Liver (tissue), 3 donors: ENCODE results near the gene ZSWIM6.

Experiments used
- CTCF ChIP-seq: fragments of 150-350 bp; IDR thresholded peaks from 2 replicates; pipeline ENCODE4 v1.5.1; 2017; ENCODE audit warnings: improper control_type of control experiment, low read depth, low read length; ENCODE audit not compliant: missing input control
- EGR1 ChIP-seq, 2 donors: IDR thresholded peaks; 2 replicates each; pipeline ENCODE4 v1.6.1; 2016 to 2018; ENCODE audit warnings: antibody characterized with exemption in 2 of 2, low read depth in 2 of 2
- GABPA ChIP-seq, 2 donors: IDR thresholded peaks in 1 of 2; conservative IDR thresholded peaks in 1 of 2; 2 replicates each; pipeline ENCODE4 v1.6.1; 2016; ENCODE audit warnings: antibody characterized with exemption in 2 of 2, mild to moderate bottlenecking in 1 of 2, moderate library complexity in 1 of 2
- JUND ChIP-seq, 2 donors: IDR thresholded peaks; 2 replicates each; pipeline ENCODE4 v1.6.1; 2016; ENCODE audit warnings: antibody characterized with exemption in 2 of 2
- RAD21 ChIP-seq, 2 donors: IDR thresholded peaks; 2 replicates each; pipeline ENCODE4 v1.6.1; 2016; ENCODE audit warnings: antibody characterized with exemption in 2 of 2, mild to moderate bottlenecking in 2 of 2
- REST ChIP-seq: IDR thresholded peaks from 2 replicates; pipeline ENCODE4 v1.6.1; 2016; ENCODE audit warnings: antibody characterized with exemption, mild to moderate bottlenecking
- TAF1 ChIP-seq: conservative IDR thresholded peaks from 2 replicates; pipeline ENCODE4 v1.6.1; 2016; ENCODE audit warnings: antibody characterized with exemption, mild to moderate bottlenecking
- YY1 ChIP-seq: IDR thresholded peaks from 2 replicates; pipeline ENCODE4 v1.6.1; 2016; ENCODE audit warnings: antibody characterized with exemption, mild to moderate bottlenecking
- donor health status: healthy.
- donor health status: healthy.

- no peak for TF ChIP-seq CTCF
- no peak for TF ChIP-seq RAD21 (IDR thresholded peaks at IDR 0.05)
- TF ChIP-seq TAF1, result no peak
- no peak for TF ChIP-seq JUND (IDR thresholded peaks at IDR 0.05)
- no peak for TF ChIP-seq YY1
- no peak for TF ChIP-seq REST
- TF ChIP-seq EGR1 (IDR thresholded peaks at IDR 0.05; ENCODE audit: low read depth in 2 of 2), result no peak
- TF ChIP-seq GABPA (IDR thresholded peaks at IDR 0.05 in 1 of 2, conservative IDR thresholded peaks at IDR 0.05 in 1 of 2), result no peak
These were observed 263.4 kb downstream of the ZSWIM6 start for GRCh38 chr5:61595426-61595825.
